Urinary bladder (tissue), 4 donors: ENCODE measurements around the gene MEI1. TPM values are rescaled to one million over a fixed set of nuclear protein-coding genes. Genes with fewer than 3 reads are reported as not detected.
"Not testable (repeated sequence)": the region's sequence is repeated elsewhere in the genome, so short reads cannot be mapped to it uniquely, and the experiment has no call there.

Experiments used
- DNase-seq: peaks from one replicate; pipeline ENCODE4 v3.0.0-alpha.2; 2015; ENCODE audit errors: extremely low spot score
- H3K27ac ChIP-seq: one replicate; pipeline ENCODE4 v1.5.1; 2013; ENCODE audit warnings: low read depth, mild to moderate bottlenecking, moderate library complexity
- H3K36me3 ChIP-seq: one replicate; pipeline ENCODE4 v1.6.1; 2013; ENCODE audit warnings: mild to moderate bottlenecking, moderate library complexity; ENCODE audit not compliant: insufficient read depth
- H3K4me1 ChIP-seq: one replicate; pipeline ENCODE4 v1.6.1; 2013; ENCODE audit warnings: mild to moderate bottlenecking, moderate library complexity; ENCODE audit not compliant: insufficient read depth
- H3K4me3 ChIP-seq: one replicate; pipeline ENCODE4 v1.5.1; 2013; ENCODE audit warnings: low read depth, low read length
- WGBS: extraction: QIAGEN DNeasy Blood & Tissue Kit; methylation state at CpG from one replicate; pipeline ENCODE4 v1.1.7; 2013; 5-methylcytosine and 5-hydroxymethylcytosine counted together
- polyA plus RNA-seq: library from polyadenylated mRNA; stranded (reverse); fragments of 200-250 nt; gene quantifications from one replicate; pipeline ENCODE4 v1.2.3, GENCODE V29; 2013
- total RNA-seq: library from RNA; depleted of rRNA; stranded (reverse); fragments of >200 nt; gene quantifications from one replicate; pipeline ENCODE4 v1.2.3, GENCODE V29; 2014
- donor health status: healthy with polysubstance abuse.
- donor health status: healthy.

Gene MEI1
- total and polyA plus RNA-seq, 2 donors, result 0.95 to 1.3 TPM

- H3K27ac ChIP-seq, DNase-seq, H3K4me1 ChIP-seq, H3K36me3 ChIP-seq, H3K4me3 ChIP-seq: not testable (repeated sequence)
- 95% methylated on average over 4 of the region's 4 CpGs for WGBS
Measured at GRCh38 chr22:41733241-41733640, 33.9 kb downstream of the MEI1 start.

- Histone ChIP-seq H3K36me3 (no peaks in the 10 kb centered on the region), H3K4me1 (no peaks in the 10 kb centered on the region), H3K4me3 (no peak overlapping the region), H3K27ac (no peak overlapping the region)
- WGBS, result 90% methylated on average over 3 of the region's 3 CpGs
- DNase-seq, result no peak
Measured at GRCh38 chr22:41739576-41739975, 40.3 kb downstream of the MEI1 start.

- DNase-seq, result no peak
- Histone ChIP-seq H3K4me1 (no peaks in the 10 kb centered on the region), H3K27ac (no peak overlapping the region), H3K4me3 (no peak overlapping the region), H3K36me3 (no peaks in the 10 kb centered on the region)
- 45% methylated on average over 6 of the region's 6 CpGs for WGBS
Measured at GRCh38 chr22:41742918-41743317, 43.6 kb downstream of the MEI1 start.

GRCh38 chr22:41745968-41746367 is 46.7 kb downstream of the MEI1 start:
- H3K4me1 ChIP-seq, result no peaks in the 10 kb centered on the region
- H3K4me3 ChIP-seq, result no peak overlapping the region
- H3K36me3 ChIP-seq, result no peaks in the 10 kb centered on the region
- no peak overlapping the region for H3K27ac ChIP-seq
- 69% methylated on average over 3 of the region's 3 CpGs for WGBS
- DNase-seq, result no peak

- Histone ChIP-seq H3K27ac (no peak overlapping the region), H3K4me1 (no peaks in the 10 kb centered on the region), H3K36me3 (no peaks in the 10 kb centered on the region), H3K4me3 (no peak overlapping the region)
- WGBS, result 7% methylated on average over 3 of the region's 3 CpGs
- no peak for DNase-seq
Measured at GRCh38 chr22:41746567-41747400, 47.5 kb downstream of the MEI1 start.

GRCh38 chr22:41752011-41752970 is 53.0 kb downstream of the MEI1 start:
- WGBS, result 79% methylated on average over 5 of the region's 5 CpGs
- no peak for DNase-seq
- Histone ChIP-seq H3K27ac (no peak overlapping the region), H3K4me1 (no peaks in the 10 kb centered on the region), H3K4me3 (no peak overlapping the region), H3K36me3 (no peaks in the 10 kb centered on the region)

GRCh38 chr22:41753984-41754383 is 54.7 kb downstream of the MEI1 start:
- WGBS, result 50% methylated on average over 2 of the region's 2 CpGs
- no peak for DNase-seq
- no peak overlapping the region for H3K27ac ChIP-seq
- no peaks in the 10 kb centered on the region for H3K4me1 ChIP-seq
- no peaks in the 10 kb centered on the region for H3K36me3 ChIP-seq
- H3K4me3 ChIP-seq, result no peak overlapping the region

GRCh38 chr22:41757502-41757901 is 58.2 kb downstream of the MEI1 start:
- no peaks in the 10 kb centered on the region for H3K4me1 ChIP-seq
- no peaks in the 10 kb centered on the region for H3K36me3 ChIP-seq
- H3K27ac ChIP-seq, result no peak overlapping the region
- DNase-seq, result no peak
- 95% methylated on average over 5 of the region's 5 CpGs for WGBS
- H3K4me3 ChIP-seq, result no peak overlapping the region

GRCh38 chr22:41758231-41758630 is 58.9 kb downstream of the MEI1 start:
- Histone ChIP-seq H3K27ac (no peak overlapping the region), H3K36me3 (no peaks in the 10 kb centered on the region), H3K4me3 (no peak overlapping the region), H3K4me1 (no peaks in the 10 kb centered on the region)
- no peak for DNase-seq
- 76% methylated on average over 2 of the region's 2 CpGs for WGBS

GRCh38 chr22:41762980-41763779 is 63.9 kb downstream of the MEI1 start:
- 53% methylated on average over 14 of the region's 14 CpGs for WGBS
- H3K4me3 ChIP-seq, result no peak overlapping the region
- no peak overlapping the region for H3K27ac ChIP-seq
- no peaks in the 10 kb centered on the region for H3K4me1 ChIP-seq
- peak; percentile 31 for DNase-seq
- no peaks in the 10 kb centered on the region for H3K36me3 ChIP-seq

GRCh38 chr22:41766476-41766875 is 67.2 kb downstream of the MEI1 start:
- no peak overlapping the region for H3K4me3 ChIP-seq
- DNase-seq, result no peak
- H3K4me1 ChIP-seq, result no peaks in the 10 kb centered on the region
- 62% methylated on average over 5 of the region's 5 CpGs for WGBS
- no peaks in the 10 kb centered on the region for H3K36me3 ChIP-seq
- H3K27ac ChIP-seq, result no peak overlapping the region

- no peaks in the 10 kb centered on the region for H3K4me1 ChIP-seq
- H3K27ac ChIP-seq, result no peak overlapping the region
- no peak overlapping the region for H3K4me3 ChIP-seq
- WGBS, result 53% methylated on average over 2 of the region's 2 CpGs
- H3K36me3 ChIP-seq, result no peaks in the 10 kb centered on the region
- no peak for DNase-seq
Measured at GRCh38 chr22:41768430-41768829, 69.1 kb downstream of the MEI1 start.

GRCh38 chr22:41770715-41771468 is 71.6 kb downstream of the MEI1 start:
- H3K4me1 ChIP-seq, result no peaks in the 10 kb centered on the region
- no peaks in the 10 kb centered on the region for H3K36me3 ChIP-seq
- no peak for DNase-seq
- H3K4me3 ChIP-seq, result no peak overlapping the region
- WGBS, result 84% methylated on average over 5 of the region's 5 CpGs
- H3K27ac ChIP-seq, result no peak overlapping the region
